GM18517 (cell line): ENCODE results near the gene BHLHE23.
A peak's percentile ranks its signal among the peaks of the same experiment; 100 is the strongest.

ENCODE experiments used
- ATAC-seq: cut with Tn5 transposase; IDR thresholded peaks from one replicate; pipeline ENCODE4 v1.9.1; 2021; ENCODE audit warnings: mild to moderate bottlenecking, moderate library complexity; ENCODE audit not compliant: unreplicated experiment

BHLHE23 gene

DNA sequence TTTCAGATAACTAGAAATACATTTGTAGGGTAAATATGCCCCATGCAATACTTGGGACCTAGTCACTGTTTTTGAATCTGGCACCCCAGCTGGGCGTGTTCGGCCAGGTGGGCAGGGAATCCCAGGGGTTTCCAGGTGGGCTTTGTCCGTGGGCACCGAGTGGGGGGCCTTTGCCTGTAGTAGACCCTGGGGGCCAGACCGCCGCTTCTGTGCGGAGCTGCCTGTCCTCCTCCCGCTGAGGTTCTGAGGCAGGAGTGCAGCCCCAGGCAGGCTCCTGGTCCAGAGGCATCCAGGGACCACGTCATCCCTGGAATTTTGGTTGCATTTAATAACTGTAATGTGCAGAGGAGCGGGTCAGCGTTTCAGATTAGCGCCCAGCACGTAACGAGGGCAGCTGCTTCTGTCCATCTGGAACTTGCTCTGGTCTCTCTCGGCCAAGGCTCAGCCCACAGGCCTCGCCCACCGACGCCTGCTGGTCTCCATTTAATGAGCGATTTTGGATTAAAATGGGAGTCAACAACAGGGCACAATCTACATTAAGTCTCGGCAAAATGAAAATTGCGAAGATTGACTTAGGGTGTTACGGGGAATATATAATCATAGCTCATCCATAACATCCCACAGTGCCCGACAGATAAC, 12.8 kb downstream of the BHLHE23 start:
- ATAC-seq, result no peak

DNA sequence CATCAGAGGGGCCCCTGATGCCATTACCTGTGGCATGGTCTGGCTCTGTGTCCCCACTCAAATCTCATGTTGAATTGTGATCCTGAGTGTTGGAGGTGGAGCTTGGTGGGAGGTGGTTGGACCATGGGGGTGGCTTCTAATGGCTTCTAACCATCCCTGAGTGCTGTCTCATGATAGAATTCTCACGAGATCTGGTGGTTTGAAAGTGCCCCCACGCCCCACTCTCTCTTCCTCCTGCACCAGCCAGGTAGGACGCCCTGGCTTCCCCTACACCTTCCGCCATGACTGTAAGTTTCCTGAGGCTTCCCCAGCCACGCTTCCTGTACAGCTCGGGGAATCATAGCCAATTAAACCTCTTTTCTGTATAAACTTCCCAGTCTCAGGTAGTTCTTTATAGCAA, 14.9 kb downstream of the BHLHE23 start:
- ATAC-seq, result no peak

GRCh38 chr20:62991196-62991807, 15.5 kb downstream of the BHLHE23 start:
- no peak for ATAC-seq

- ATAC-seq, result no peak
These were observed 16.4 kb downstream of the BHLHE23 start for GRCh38 chr20:62990306-62990825.

DNA sequence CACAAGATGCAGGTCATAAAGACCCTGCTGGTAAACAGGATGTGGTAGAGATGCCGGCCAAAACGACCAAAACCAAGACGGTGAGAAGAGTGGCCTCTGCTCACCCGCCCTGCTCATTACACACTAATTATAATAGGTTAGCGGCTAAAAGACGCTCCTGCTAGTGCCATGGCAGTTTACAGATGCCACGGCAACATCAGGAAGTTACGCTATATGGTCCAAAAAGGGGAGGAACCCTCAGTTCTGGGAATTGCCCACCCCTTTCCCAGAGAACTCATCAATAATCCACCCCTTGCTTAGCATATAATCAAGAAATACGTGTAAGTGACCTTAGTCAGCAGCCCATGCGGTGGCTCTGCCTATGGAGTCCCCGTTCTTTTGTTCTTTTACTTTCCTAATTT, 17.6 kb downstream of the BHLHE23 start:
- ATAC-seq, result no peak

- no peak for ATAC-seq
These were observed 19.6 kb downstream of the BHLHE23 start for GRCh38 chr20:62987114-62987513.

- ATAC-seq, result no peak
These were observed 20.4 kb downstream of the BHLHE23 start for GRCh38 chr20:62986257-62986800.

DNA sequence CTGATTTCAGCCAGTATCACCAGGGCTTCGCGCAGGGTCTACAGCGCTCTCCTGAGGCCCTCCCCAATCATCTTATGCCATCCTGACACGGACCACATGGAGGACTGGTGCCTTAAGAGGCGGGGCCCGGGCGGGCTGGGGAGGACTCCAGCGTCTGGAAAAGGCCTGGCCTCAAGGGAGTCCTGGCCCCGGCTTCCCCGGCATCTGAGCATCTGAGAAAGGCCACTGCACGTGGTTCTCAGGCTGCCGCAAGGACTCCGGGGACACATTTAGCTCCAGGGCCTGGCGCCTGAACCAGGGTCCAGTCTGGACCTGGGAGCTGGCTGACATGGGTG, 21.4 kb downstream of the BHLHE23 start:
- no peak for ATAC-seq

GRCh38 chr20:62984666-62985443, 21.9 kb downstream of the BHLHE23 start:
- ATAC-seq, result no peak

- ATAC-seq, result no peak
These were observed 23.6 kb downstream of the BHLHE23 start for GRCh38 chr20:62983210-62983609.

- ATAC-seq, result no peak
These were observed 24.4 kb downstream of the BHLHE23 start for GRCh38 chr20:62982124-62983075.

- no peak for ATAC-seq
These were observed 25.8 kb downstream of the BHLHE23 start for GRCh38 chr20:62980970-62981369.

DNA sequence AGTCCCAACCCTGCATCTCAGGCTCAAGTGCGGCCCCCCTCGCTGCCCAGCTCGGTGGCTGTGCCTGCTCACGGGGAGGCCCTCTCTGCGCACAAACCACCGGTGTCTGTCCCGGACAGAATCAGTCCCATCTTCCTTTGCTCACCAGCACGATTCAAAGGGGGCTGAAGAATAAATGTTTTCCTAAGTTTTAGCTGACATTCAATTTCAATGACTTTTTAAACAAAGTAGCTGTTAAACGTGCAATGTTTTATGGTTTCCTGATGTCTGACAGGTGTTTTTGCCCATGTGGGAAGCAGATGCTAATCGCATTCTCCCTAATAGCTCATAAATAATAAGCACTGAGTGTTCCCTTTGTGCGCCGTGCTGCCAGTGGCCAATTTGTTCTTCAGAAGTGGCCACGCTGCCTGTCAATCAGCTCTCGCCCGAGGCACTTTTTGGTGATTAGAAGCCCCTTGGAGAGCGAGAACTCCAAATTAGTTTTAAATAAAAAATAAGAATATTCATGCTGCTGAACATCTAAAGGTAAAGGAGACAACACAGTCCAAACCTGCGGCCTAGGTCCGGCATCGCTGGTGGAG, 26.3 kb downstream of the BHLHE23 start:
- no peak for ATAC-seq

GRCh38 chr20:62979876-62980373, 26.8 kb downstream of the BHLHE23 start:
- ATAC-seq, result no peak

DNA sequence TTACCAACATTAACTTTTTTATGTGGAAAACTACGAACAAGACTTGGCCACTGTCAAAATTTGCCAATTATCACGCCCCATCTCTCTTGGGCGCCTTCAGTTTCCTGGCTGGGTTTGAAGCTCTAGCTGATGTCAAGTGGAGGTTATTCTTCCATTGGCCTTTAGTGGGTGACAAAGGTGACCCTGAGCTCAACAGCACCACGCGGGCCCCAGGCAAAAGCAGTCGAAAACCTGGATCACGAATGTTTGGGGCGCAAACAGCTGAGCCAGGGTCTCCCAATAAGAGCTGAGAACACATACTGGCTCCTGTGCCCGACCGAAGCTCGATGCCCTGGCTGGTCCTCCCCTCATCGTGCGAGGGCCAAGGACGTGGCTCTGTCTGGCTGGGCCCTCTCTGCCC, 27.5 kb downstream of the BHLHE23 start:
- ATAC-seq, result no peak

- ATAC-seq, result no peak
These were observed 28.2 kb downstream of the BHLHE23 start for GRCh38 chr20:62978561-62978943.

GRCh38 chr20:62977613-62978560, 28.9 kb downstream of the BHLHE23 start:
- ATAC-seq, result peak; percentile 80

DNA sequence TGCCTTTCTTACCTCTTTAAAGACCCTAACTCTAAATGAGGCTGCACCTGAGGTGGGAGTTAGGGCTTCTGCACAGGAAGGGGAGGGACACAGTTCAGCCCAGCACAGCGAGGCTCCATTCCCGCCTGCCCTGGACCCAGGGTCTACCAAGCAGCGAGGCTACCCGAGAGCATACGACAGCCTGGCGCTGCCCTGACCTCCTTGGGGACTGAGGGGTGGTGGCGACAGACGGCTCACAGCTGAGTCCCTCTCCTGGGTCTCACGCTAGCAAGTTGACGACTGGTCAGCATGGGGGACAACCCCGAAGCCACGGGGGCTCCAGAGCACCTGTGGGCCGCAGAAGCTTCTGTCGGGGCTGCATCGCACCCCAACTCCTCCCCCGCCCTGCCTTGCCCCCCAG, 29.9 kb downstream of the BHLHE23 start:
- ATAC-seq, result no peak
